ENCODE data around the gene CNMD.

Gene CNMD

DNA sequence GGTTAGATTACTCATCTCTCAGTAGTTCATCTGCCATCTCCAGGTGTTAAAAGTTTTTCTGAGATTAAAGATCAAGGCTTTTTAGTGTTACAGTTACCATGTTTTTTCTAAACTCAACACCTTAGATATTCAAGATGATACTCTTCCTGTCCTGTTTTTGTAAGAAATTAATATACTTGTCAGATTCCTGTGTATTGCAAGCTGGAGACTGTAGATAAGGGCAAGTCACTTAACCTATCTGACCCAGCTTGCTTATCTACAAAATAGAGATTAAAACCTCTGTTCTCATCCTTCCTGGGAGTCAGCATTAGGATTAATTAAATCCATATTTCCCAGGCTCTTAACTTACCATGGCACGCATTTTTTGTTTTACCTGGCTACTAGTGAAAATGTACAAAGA lies 61.8 kb downstream of the CNMD start:
- FAIRE-seq, result no peak

DNA sequence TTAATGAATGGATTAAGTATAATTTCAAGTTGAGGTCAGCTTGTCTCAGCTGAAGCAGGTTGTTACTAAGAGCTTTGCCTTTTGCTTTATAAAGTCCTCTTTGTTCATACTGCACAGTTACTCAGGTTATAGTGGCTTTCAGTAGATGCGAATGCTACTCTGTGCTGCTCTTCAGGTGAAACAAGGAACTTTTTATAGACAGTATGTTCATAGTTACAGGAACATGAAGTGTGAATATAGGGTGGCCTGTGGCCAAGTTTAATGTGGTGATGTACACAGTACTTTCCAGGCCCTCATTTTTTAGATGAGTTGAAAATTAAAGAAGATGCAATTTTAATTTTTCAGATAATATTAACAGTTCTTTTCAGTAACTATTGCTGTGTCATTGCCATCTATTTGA lies 66.2 kb downstream of the CNMD start:
- FAIRE-seq, result no peak

DNA sequence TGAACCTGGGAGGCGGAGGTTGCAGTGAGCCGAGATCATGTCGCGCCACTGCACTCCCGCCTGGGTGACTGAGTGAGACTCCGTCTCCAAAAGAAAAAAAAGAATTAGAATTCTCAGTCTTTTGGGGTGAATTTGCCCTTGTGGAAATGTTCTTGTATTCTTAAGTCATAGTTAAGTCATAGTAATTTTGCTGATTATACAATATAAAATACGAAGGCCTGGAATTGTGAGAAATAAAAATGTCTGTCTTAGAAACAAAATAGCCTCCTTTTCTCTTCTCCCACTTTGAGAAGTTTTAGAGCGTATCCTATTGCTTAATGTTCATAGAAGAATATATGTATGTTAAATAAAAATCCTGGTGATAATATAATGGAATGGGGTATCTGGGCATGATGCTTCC lies 68.9 kb downstream of the CNMD start:
- FAIRE-seq, result no peak

- FAIRE-seq, result no peak
Measured at GRCh38 chr13:52669677-52670076, 69.9 kb downstream of the CNMD start.

- FAIRE-seq, result peak; percentile 71
Measured at GRCh38 chr13:52665325-52665724, 74.3 kb downstream of the CNMD start.

- no peak for FAIRE-seq
Measured at GRCh38 chr13:52664272-52664671, 75.3 kb downstream of the CNMD start.

DNA sequence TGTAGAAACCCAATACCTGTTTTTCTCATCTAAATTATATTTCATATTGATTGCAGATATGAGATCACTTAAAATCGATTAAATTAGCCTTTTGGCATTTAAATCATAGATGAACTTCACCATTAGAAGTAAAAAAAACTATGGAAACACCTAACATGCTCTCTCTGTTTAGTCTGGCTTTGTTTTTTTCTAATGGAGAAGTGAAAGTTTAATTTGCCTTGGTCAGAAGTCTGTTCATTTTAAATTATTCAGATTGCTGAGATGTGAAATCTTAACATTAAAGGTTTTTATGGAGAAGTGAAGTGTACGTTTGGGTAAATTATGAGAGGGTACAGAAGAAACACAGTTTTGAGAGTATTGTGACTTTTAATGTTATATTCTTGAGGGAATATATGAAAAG lies 80.3 kb downstream of the CNMD start:
- FAIRE-seq, result no peak
